SK-N-SH treated with all-trans-retinoic acid at 6 μM for 48 hours (cell line): ENCODE data around the gene ADAM33.

Experiments used
- ARNTL ChIP-seq: fragments of 450-650 bp; formaldehyde crosslinking; IDR thresholded peaks from 2 replicates; pipeline ENCODE4 v1.5.0; 2020; ENCODE audit warnings: low read depth, mild to moderate bottlenecking, moderate library complexity, borderline replicate concordance
- RARB ChIP-seq: fragments of 250-450 bp; sonication (Bioruptor Pico); IDR thresholded peaks from 2 replicates; pipeline ENCODE4 v1.8.0; 2021; ENCODE audit warnings: mild to moderate bottlenecking, moderate library complexity
- SNAI2 ChIP-seq: fragments of 250-450 bp; sonication (Bioruptor Pico); IDR thresholded peaks from 2 replicates; pipeline ENCODE4 v1.5.0; 2020; ENCODE audit warnings: mild to moderate bottlenecking, moderate library complexity
- TOX ChIP-seq: fragments of 250-450 bp; sonication (Bioruptor Pico); IDR thresholded peaks from 2 replicates; pipeline ENCODE4 v1.8.0; 2021; ENCODE audit warnings: mild to moderate bottlenecking, moderate library complexity, borderline replicate concordance
- ZFP3 ChIP-seq: fragments of 250-450 bp; sonication (Bioruptor Pico); IDR thresholded peaks from 2 replicates; pipeline ENCODE4 v1.5.0; 2020; ENCODE audit warnings: mild to moderate bottlenecking, moderate library complexity
- ZNF8 ChIP-seq: fragments of 450-650 bp; formaldehyde crosslinking; IDR thresholded peaks from 2 replicates; pipeline ENCODE4 v1.5.0; 2020; ENCODE audit warnings: mild to moderate bottlenecking, moderate library complexity
- TF ChIP-seq, protein P1 (sequence below): fragments of 250-450 bp; sonication (Bioruptor Pico); IDR thresholded peaks from 2 replicates; pipeline ENCODE4 v1.5.1; 2021; ENCODE audit warnings: mild to moderate bottlenecking, moderate library complexity
- TF ChIP-seq, protein P2 (sequence below): fragments of 250-450 bp; sonication (Bioruptor Pico); IDR thresholded peaks from 2 replicates; pipeline ENCODE4 v1.8.0; 2020; ENCODE audit warnings: mild to moderate bottlenecking, moderate library complexity, borderline replicate concordance
- TF ChIP-seq, protein P3 (sequence below): fragments of 250-450 bp; sonication (Bioruptor Pico); IDR thresholded peaks from 2 replicates; pipeline ENCODE4 v1.5.1; 2020; ENCODE audit warnings: low read depth, mild to moderate bottlenecking, moderate library complexity
- TF ChIP-seq, protein P4 (sequence below): fragments of 250-450 bp; sonication (Bioruptor Pico); IDR thresholded peaks from 2 replicates; pipeline ENCODE4 v1.8.0; 2021; ENCODE audit warnings: low read depth, mild to moderate bottlenecking, moderate library complexity, borderline replicate concordance

DNA sequence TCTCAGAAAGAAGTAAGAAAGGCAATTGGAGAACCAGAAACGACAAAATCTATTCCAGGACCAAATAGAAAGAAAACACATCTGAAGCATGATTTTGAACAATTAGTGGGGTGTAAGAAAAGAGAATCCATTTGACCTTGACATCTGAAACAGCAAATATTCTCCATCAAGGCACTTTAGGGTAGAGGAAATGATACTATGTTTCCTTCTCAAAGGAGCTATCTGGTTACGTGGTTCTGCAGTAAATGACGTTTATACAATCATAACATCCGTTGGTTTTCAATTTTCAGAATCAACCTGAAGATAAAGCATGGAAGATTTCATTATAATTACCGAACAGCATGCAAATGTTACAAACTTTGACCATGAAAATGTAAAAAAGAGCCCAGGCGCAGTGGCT, 38.8 kb upstream of the ADAM33 start:
- TF ChIP-seq, protein P1, sequence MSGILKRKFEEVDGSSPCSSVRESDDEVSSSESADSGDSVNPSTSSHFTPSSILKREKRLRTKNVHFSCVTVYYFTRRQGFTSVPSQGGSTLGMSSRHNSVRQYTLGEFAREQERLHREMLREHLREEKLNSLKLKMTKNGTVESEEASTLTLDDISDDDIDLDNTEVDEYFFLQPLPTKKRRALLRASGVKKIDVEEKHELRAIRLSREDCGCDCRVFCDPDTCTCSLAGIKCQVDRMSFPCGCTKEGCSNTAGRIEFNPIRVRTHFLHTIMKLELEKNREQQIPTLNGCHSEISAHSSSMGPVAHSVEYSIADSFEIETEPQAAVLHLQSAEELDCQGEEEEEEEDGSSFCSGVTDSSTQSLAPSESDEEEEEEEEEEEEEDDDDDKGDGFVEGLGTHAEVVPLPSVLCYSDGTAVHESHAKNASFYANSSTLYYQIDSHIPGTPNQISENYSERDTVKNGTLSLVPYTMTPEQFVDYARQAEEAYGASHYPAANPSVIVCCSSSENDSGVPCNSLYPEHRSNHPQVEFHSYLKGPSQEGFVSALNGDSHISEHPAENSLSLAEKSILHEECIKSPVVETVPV = no peak
- TF ChIP-seq ZNF8 (CRISPR knock-in tag) = no peak
- TF ChIP-seq TOX = no peak
- TF ChIP-seq, protein P2, sequence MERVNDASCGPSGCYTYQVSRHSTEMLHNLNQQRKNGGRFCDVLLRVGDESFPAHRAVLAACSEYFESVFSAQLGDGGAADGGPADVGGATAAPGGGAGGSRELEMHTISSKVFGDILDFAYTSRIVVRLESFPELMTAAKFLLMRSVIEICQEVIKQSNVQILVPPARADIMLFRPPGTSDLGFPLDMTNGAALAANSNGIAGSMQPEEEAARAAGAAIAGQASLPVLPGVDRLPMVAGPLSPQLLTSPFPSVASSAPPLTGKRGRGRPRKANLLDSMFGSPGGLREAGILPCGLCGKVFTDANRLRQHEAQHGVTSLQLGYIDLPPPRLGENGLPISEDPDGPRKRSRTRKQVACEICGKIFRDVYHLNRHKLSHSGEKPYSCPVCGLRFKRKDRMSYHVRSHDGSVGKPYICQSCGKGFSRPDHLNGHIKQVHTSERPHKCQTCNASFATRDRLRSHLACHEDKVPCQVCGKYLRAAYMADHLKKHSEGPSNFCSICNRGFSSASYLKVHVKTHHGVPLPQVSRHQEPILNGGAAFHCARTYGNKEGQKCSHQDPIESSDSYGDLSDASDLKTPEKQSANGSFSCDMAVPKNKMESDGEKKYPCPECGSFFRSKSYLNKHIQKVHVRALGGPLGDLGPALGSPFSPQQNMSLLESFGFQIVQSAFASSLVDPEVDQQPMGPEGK (CRISPR knock-in tag) = no peak
- no peak for TF ChIP-seq ZFP3 (CRISPR knock-in tag)
- no peak for TF ChIP-seq ARNTL (CRISPR knock-in tag)
- no peak for TF ChIP-seq SNAI2
- TF ChIP-seq, protein P3, sequence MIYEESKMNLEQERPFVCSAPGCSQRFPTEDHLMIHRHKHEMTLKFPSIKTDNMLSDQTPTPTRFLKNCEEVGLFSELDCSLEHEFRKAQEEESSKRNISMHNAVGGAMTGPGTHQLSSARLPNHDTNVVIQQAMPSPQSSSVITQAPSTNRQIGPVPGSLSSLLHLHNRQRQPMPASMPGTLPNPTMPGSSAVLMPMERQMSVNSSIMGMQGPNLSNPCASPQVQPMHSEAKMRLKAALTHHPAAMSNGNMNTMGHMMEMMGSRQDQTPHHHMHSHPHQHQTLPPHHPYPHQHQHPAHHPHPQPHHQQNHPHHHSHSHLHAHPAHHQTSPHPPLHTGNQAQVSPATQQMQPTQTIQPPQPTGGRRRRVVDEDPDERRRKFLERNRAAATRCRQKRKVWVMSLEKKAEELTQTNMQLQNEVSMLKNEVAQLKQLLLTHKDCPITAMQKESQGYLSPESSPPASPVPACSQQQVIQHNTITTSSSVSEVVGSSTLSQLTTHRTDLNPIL (CRISPR knock-in tag) = no peak
- TF ChIP-seq RARB = no peak
- TF ChIP-seq, protein P4, sequence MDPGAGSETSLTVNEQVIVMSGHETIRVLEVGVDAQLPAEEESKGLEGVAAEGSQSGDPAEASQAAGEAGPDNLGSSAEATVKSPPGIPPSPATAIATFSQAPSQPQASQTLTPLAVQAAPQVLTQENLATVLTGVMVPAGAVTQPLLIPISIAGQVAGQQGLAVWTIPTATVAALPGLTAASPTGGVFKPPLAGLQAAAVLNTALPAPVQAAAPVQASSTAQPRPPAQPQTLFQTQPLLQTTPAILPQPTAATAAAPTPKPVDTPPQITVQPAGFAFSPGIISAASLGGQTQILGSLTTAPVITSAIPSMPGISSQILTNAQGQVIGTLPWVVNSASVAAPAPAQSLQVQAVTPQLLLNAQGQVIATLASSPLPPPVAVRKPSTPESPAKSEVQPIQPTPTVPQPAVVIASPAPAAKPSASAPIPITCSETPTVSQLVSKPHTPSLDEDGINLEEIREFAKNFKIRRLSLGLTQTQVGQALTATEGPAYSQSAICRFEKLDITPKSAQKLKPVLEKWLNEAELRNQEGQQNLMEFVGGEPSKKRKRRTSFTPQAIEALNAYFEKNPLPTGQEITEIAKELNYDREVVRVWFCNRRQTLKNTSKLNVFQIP (CRISPR knock-in tag) = no peak
